AG09319 (cell line): Measurements from ENCODE around the gene WNT5B.

Source experiments
- DNase-seq: peaks from one replicate; pipeline ENCODE4 v3.0.0-alpha.2; 2010; ENCODE audit warnings: low read depth; ENCODE audit errors: extremely low read depth
- CTCF ChIP-seq: IDR thresholded peaks from 2 replicates; pipeline ENCODE4 v1.5.1; 2011; ENCODE audit warnings: low read depth, mild to moderate bottlenecking, inconsistent platforms, low read length, moderate library complexity

The WNT5B gene

GRCh38 chr12:1680804-1681492 is 51.9 kb downstream of the WNT5B start:
- TF ChIP-seq CTCF: no peak
- DNase-seq: no peak

DNA sequence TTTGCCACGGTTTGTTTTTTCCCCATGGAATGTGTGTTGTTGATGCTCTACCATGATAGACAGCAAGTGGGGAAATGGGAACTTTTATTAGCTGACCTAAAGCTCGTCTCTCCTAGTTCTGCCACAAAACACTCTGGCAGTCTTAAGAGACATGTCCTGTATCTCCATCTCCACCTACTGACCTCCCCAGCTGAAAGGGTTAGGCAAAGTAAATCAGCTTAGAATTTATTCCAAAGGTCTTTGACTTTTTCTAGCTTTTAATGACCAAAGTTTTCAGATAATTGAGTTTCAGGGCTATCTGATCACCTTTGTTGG is 52.4 kb downstream of the WNT5B start:
- no peak for TF ChIP-seq CTCF
- DNase-seq: no peak

DNA sequence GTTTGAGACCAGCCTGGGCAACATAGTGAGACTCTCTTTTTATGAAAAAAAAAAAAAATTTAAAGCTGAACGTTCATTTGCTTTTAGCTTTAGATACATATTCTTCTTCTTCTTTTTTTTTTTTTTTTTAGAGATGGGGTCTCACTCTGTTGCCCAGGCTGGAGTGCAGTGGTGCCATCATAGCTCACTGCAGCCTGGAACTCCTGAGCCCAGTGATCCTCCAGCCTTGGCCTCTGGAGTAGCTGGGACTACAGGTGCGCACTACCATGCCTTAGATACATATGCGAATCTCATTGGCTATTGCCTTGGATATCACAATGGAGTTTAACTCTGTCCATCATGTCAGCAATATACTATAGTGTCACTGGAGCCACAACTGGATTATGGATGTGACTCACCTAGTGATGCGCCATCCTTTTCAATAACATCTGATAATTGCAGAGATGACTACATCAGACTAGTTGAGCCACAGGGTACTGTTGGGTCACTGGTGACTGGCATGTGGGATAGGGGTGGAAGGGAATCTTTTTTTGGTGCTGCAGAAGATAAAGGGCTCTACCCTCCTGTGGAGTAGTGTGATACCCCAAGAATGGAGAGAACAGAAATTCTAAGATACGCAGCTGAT is 59.2 kb downstream of the WNT5B start:
- DNase-seq: no peak
- no peak for TF ChIP-seq CTCF

DNA sequence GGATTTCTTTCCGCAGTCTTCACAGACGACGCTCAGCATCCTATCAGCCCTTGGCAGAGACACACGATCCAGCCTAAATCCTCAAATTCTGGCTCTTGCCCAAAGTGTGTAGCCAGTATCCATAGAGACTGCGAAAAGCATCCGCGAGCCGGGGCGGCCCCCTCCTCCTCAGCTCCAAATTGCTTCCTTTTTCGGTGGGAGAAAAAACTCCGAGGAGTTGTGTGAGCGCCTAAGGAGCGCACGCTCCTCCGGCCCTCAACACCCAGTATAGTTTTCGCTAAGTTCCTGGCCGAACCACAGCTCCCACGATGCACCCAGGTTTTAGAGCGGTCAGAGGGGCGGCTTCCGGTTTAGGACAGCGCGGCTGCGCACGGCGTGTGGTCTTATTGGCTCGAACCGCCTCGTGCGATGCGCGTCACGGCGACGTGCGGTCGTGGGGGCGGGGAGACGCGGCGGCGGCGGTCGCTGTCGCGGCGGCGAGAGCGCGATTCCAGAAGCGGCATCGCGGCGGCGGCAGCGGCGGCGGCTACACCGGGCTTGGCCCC is 61.6 kb downstream of the WNT5B start, which contains the start of gene ADIPOR2:
TSS of gene ADIPOR2 (plus strand) at position 493 of the 545 bp plus-strand sequence. CDS start 63,274 bp downstream, outside the sequence.
- no peak for TF ChIP-seq CTCF
- DNase-seq: peak; percentile 90

- TF ChIP-seq CTCF: no peak; the same call in 1 of the 2 replicates
- no peak for DNase-seq
These were observed 62.3 kb downstream of the WNT5B start for GRCh38 chr12:1691123-1692007.

GRCh38 chr12:1692226-1692625 is 63.2 kb downstream of the WNT5B start:
- DNase-seq: no peak
- TF ChIP-seq CTCF: no peak
